Motor neuron (in vitro differentiated cells): ENCODE data around the gene IQSEC3. TPM values are rescaled to one million over a fixed set of nuclear protein-coding genes. Genes with fewer than 3 reads are reported as not detected.
A peak's percentile ranks its signal among the peaks of the same experiment; 100 is the strongest.

Experiments used
- ATAC-seq, 8 experiments: fragments of 200-7000 bp; cut with Tn5 transposase; replicated peaks in 6 of 8; 2 replicates each; pipeline ENCODE4 v1.8.0; 2021; ENCODE audit warnings: mild to moderate bottlenecking in 8 of 8, moderate library complexity in 8 of 8
- H3K27ac ChIP-seq, 2 donors: fragments of 250-450 bp; sonication (Bioruptor Pico); 2 replicates each; pipeline ENCODE4 v1.9.0; 2021; ENCODE audit warnings: antibody characterized with exemption in 2 of 2, mild to moderate bottlenecking in 2 of 2, moderate library complexity in 1 of 2
- H3K4me1 ChIP-seq, 2 donors: fragments of 250-450 bp; sonication (Bioruptor Pico); replicated peaks in 1 of 2; 2 replicates each; pipeline ENCODE4 v1.6.1; 2021; ENCODE audit warnings: antibody characterized with exemption in 2 of 2, mild to moderate bottlenecking in 2 of 2, moderate library complexity in 1 of 2
- H3K4me3 ChIP-seq, 5 donors: fragments of 250-450 bp; sonication (Bioruptor Pico); 2 replicates each; pipeline ENCODE4 v1.9.0; 2021; ENCODE audit warnings: antibody characterized with exemption in 5 of 5, mild to moderate bottlenecking in 5 of 5, moderate library complexity in 4 of 5
- WGBS, 10 experiments: fragments of 450-650 bp; shearing (Covaris generic); methylation state at CpG; one replicate each; pipeline ENCODE4 v1.0.0; 2022; 5-methylcytosine and 5-hydroxymethylcytosine counted together
- in situ Hi-C, 9 experiments: fragments of 400-800 bp; cut with MboI; loops; one replicate each; pipeline ENCODE4 v1.15.0; 2021; ENCODE audit warnings: low sequenced_read_pairs in 9 of 9, low pct_unique_long_range_greater_than_20kb in 2 of 9; ENCODE audit not compliant: unreplicated experiment in 9 of 9
- total RNA-seq, 8 experiments: library from RNA; unstranded; fragments of 300-600 nt; gene quantifications; 2 replicates each; pipeline versions ENCODE4 v1.2.3 to v1.2.4, GENCODE V29; 2022

Gene IQSEC3
- total RNA-seq, 8 experiments from 2014 or later = 0.09 to 5.6 (median 1.8) TPM

- WGBS, 10 experiments = 0 to 100% (median 73%) methylated on average over 1 to 3 of the region's 4 CpGs; no CpG with 5 or more reads in 2 of the 10 experiments
- no peak for ATAC-seq
- in situ Hi-C loops = no loop called here
Observed at GRCh38 chr12:114626-115211, 48.2 kb downstream of the IQSEC3 start.

GRCh38 chr12:115518-115917 lies 49.0 kb downstream of the IQSEC3 start:
- Histone ChIP-seq H3K4me3 (no peak overlapping the region), H3K4me1 (peaks cover 0 to 17% of the 10 kb centered on the region in 2 donors), H3K27ac (no peak overlapping the region)
- WGBS, 10 experiments = 20 to 100% (median 67%) methylated on average over 1 to 3 of the region's 5 CpGs; no CpG with 5 or more reads in 3 of the 10 experiments
- ATAC-seq = no peak
- in situ Hi-C loops = no loop called here

More at GRCh38 chr12:114626-115211, 48.2 kb downstream of the IQSEC3 start:
- H3K4me1 ChIP-seq = peaks cover 7 to 22% of the 10 kb centered on the region in 2 donors
- no peak overlapping the region for H3K4me3 ChIP-seq
- no peak overlapping the region for H3K27ac ChIP-seq

DNA sequence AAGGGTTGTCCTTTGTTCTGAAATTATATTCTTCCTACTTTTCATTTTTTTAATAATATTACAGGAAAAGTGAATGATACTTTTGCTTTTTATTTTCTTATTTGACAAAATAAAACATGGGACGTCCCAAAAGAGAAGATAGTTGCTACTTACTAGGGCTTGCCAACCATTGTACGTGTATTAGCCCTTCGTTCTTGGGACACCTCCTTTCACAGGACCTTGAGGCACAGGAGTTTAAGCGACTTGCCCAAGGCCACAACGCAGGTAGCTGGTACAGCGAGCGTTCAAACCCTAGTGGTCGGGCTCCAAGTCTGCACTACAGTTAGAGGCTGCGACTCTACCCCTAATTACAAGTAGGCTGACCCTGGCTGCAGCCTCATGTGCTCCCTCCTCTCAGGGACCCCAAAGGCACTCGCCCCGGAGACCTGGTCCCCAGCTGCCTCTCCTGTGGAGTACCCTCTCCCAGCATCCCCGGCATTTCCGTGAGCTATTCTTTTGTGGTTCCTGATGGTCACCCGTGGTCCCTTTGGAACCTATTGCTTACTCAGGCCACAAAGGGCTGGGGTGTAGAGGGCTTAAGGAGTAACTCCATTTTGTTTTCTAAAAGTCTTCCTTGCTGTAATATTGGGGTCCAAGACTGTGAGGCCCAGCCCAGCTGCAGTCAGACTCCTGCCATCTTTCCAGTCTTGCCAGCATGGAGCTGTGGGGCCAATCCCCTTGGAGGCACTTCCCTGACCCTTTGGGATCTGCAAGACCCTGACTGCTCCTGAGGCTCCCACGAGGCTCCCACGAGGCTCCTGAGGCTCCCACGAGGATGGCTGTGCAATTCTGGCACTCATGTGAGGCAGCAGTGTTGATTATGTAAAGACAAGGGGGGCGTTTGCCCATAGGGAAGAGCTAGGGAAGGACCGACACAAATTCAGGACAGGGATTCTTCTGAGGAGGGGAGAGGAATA lies 49.7 kb downstream of the IQSEC3 start:
- WGBS, 10 experiments = 44 to 87% (median 55%) methylated on average over 3 to 12 of the region's 19 CpGs; no CpG with 5 or more reads in 1 of the 10 experiments
- H3K4me3 ChIP-seq = no peak overlapping the region
- in situ Hi-C loops = no loop called here
- H3K27ac ChIP-seq = no peak overlapping the region
- ATAC-seq = no peak
- peaks cover 0 to 17% of the 10 kb centered on the region in 2 donors for H3K4me1 ChIP-seq

GRCh38 chr12:117311-117710 lies 50.7 kb downstream of the IQSEC3 start:
- Histone ChIP-seq H3K27ac (no peak overlapping the region), H3K4me3 (no peak overlapping the region), H3K4me1 (peaks cover 0 to 17% of the 10 kb centered on the region in 2 donors)
- no peak for ATAC-seq
- in situ Hi-C loops = no loop called here
- WGBS, 10 experiments = 0 to 90% (median 73%) methylated on average over 1 to 2 of the region's 7 CpGs; no CpG with 5 or more reads in 6 of the 10 experiments

- no peak for ATAC-seq
- Histone ChIP-seq H3K4me3 (no peak overlapping the region), H3K4me1 (peaks cover 0 to 17% of the 10 kb centered on the region in 2 donors), H3K27ac (no peak overlapping the region)
- in situ Hi-C loops = no loop called here
- 0 to 100% (median 69%) methylated on average over 1 to 6 of the region's 8 CpGs; no CpG with 5 or more reads in 4 of the 10 experiments for WGBS, 10 experiments
Observed at GRCh38 chr12:117816-118345, 51.3 kb downstream of the IQSEC3 start.

DNA sequence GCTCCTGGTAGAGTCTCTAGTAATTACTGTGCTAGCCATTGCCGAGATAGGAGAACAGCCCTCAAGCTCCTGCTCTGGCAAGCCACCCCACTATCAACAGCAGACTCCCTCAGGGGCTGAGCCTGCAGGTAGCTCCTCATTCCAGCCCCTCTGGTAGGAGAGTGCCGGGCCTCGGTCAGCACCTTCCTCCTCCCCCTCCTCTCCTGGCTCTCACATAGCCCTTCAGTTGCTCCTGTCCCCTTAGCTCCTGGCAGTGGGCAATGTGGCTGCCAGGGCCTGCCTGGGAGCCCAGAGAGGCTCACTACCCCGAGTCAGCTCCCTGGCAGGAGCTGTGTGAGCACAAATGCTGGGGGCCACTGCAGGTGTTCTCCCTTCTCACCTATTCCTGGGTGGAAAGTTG lies 52.0 kb downstream of the IQSEC3 start:
- H3K27ac ChIP-seq = no peak overlapping the region
- WGBS, 10 experiments = 0 to 60% (median 23%) methylated on average over 1 to 3 of the region's 4 CpGs; no CpG with 5 or more reads in 6 of the 10 experiments
- peaks cover 0 to 17% of the 10 kb centered on the region in 2 donors for H3K4me1 ChIP-seq
- no peak overlapping the region for H3K4me3 ChIP-seq
- in situ Hi-C loops = no loop called here
- no peak for ATAC-seq

DNA sequence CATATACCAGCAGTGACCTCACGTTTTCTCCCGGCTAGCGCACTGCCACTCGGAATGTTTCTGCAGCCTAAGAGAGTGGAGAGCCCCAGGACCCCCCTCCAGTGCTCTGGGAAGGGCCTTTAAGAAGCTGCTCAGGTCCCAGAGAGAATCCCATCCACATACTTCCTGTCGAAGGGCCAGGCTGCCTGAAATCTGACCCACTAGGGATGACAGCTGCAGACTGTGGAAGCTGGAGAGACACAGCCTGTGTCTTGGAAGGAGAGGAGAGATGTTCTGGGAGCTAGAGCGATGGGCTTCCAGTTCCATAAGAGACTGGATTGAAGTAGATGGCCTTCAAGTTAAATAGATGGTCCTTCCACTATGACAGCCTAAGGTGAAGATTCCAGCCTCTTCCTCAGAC lies 54.4 kb downstream of the IQSEC3 start:
- H3K4me1 ChIP-seq = peaks cover 0 to 7% of the 10 kb centered on the region in 2 donors
- no peak overlapping the region for H3K27ac ChIP-seq
- no peak overlapping the region for H3K4me3 ChIP-seq
- 0 to 92% (median 53%) methylated on average over 1 to 5 of the region's 6 CpGs; no CpG with 5 or more reads in 2 of the 10 experiments for WGBS, 10 experiments
- ATAC-seq = no peak
- in situ Hi-C loops = no loop called here

DNA sequence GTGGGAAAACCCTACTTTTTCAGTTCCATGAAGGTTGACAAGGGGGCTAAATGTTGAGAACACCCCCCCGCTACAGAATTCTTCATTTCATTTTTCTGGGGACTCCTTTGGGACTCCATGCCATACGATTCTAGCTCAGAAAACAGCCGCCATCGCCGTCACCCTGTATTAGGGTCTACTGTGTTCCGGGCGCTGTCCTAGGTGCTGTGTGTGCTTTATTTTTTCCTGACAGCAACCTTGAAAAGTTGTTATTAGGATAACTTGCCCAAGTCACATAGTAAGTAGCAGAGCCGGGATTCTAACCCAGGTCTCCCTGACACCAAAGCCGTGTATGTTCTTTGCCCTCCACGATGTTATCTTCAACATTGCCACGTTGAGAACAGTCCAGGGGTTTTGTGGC lies 55.1 kb downstream of the IQSEC3 start:
- peaks cover 0 to 5% of the 10 kb centered on the region in 2 donors for H3K4me1 ChIP-seq
- no peak overlapping the region for H3K27ac ChIP-seq
- no peak for ATAC-seq
- in situ Hi-C loops = no loop called here
- no peak overlapping the region for H3K4me3 ChIP-seq
- 0 to 100% (median 67%) methylated on average over 1 to 6 of the region's 11 CpGs; no CpG with 5 or more reads in 1 of the 10 experiments for WGBS, 10 experiments

- Histone ChIP-seq H3K27ac (no peak overlapping the region), H3K4me1 (no peaks in the 10 kb centered on the region), H3K4me3 (no peak overlapping the region)
- in situ Hi-C loops = no loop called here
- 53 to 90% (median 90%) methylated on average over 2 to 3 of the region's 7 CpGs; no CpG with 5 or more reads in 7 of the 10 experiments for WGBS, 10 experiments
- peak in 1 of 8 experiments; percentile 8 for ATAC-seq
Observed at GRCh38 chr12:125075-125474, 58.5 kb downstream of the IQSEC3 start.

DNA sequence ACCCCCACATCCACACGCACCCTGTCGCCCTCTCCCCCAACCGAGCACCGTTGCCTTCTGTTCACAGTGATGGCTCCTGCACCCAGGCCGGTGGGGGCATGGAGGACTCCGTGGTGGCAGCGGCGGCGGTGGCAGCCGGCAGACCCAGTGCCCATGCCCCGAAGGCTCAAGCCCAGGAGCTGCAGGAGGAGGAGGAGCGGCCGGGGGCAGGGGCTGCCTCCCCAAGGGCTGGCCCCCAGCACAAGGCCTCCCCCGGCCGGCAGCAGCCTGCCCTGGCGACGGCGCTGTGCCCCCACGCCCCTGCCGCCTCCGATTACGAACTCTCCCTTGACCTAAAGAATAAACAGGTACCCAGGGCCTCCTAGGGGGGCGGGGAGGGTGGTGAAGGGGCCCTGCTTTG lies 59.0 kb downstream of the IQSEC3 start:
- H3K4me3 ChIP-seq = no peak overlapping the region

GRCh38 chr12:128079-128478 lies 61.5 kb downstream of the IQSEC3 start:
- no peak for ATAC-seq
- H3K4me3 ChIP-seq = no peak overlapping the region
- 20 to 100% (median 70%) methylated on average over 1 to 5 of the region's 5 CpGs; no CpG with 5 or more reads in 4 of the 10 experiments for WGBS, 10 experiments
- H3K4me1 ChIP-seq = peaks cover 6 to 11% of the 10 kb centered on the region in 2 donors
- in situ Hi-C loops = no loop called here
- H3K27ac ChIP-seq = no peak overlapping the region

More for the DNA sequence above, 59.0 kb downstream of the IQSEC3 start:
- Histone ChIP-seq H3K4me1 (no peaks in the 10 kb centered on the region), H3K27ac (no peak overlapping the region)
- peak in 1 of 8 experiments; percentile 7 for ATAC-seq
- no CpG with 5 or more reads among the region's 23 CpGs for WGBS, 10 experiments
- in situ Hi-C loops = no loop called here

DNA sequence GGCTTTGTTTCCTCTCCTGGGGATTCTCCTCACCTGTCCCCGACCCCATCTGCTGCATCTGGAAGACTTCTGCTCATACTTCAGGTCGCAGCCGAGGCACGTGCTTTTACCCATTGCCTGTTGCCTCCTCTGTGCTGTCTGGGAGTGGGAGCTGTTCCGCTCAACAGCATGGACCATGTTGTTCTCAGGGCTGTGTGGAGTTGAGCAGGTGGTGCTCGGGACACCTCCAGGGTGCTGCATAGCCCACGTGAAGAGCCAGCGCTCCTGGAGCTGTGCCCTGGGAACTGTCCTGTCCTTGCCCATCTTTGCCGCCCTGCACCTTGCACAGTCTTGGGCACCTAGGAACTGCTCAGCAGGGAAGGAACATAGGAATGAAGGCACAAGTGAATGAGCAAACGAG lies 62.4 kb downstream of the IQSEC3 start:
- Histone ChIP-seq H3K27ac (no peak overlapping the region), H3K4me3 (no peak overlapping the region), H3K4me1 (peaks cover 6 to 12% of the 10 kb centered on the region in 2 donors)
- ATAC-seq = no peak
- in situ Hi-C loops = no loop called here
- 20 to 100% (median 75%) methylated on average over 1 to 6 of the region's 10 CpGs; no CpG with 5 or more reads in 4 of the 10 experiments for WGBS, 10 experiments

GRCh38 chr12:130519-130918 lies 64.0 kb downstream of the IQSEC3 start:
- WGBS, 10 experiments = 80 to 100% (median 92%) methylated on average over 1 to 2 of the region's 5 CpGs; no CpG with 5 or more reads in 7 of the 10 experiments
- in situ Hi-C loops = no loop called here
- Histone ChIP-seq H3K4me1 (peaks cover 6 to 13% of the 10 kb centered on the region in 2 donors), H3K4me3 (no peak overlapping the region), H3K27ac (no peak overlapping the region)
- peak in 1 of 8 experiments; percentile 16 for ATAC-seq
